HFF-Myc (cell line): ENCODE results near the gene DHCR7.

Experiments used
- DNase-seq: peaks from one replicate; pipeline ENCODE4 v3.0.0-alpha.2; 2011; ENCODE audit warnings: low read depth; ENCODE audit errors: extremely low read depth
- H3K4me3 ChIP-seq: replicated peaks from 2 replicates; pipeline ENCODE4 v1.5.1; 2011; ENCODE audit warnings: low read depth, mild to moderate bottlenecking, control low read depth, low read length
- TF ChIP-seq, protein P1 (sequence below): IDR thresholded peaks from 2 replicates; pipeline ENCODE4 v1.5.1; 2012; ENCODE audit warnings: mild to moderate bottlenecking, low read depth, low read length, control low read depth; ENCODE audit errors: missing control alignments

DHCR7 gene

DNA sequence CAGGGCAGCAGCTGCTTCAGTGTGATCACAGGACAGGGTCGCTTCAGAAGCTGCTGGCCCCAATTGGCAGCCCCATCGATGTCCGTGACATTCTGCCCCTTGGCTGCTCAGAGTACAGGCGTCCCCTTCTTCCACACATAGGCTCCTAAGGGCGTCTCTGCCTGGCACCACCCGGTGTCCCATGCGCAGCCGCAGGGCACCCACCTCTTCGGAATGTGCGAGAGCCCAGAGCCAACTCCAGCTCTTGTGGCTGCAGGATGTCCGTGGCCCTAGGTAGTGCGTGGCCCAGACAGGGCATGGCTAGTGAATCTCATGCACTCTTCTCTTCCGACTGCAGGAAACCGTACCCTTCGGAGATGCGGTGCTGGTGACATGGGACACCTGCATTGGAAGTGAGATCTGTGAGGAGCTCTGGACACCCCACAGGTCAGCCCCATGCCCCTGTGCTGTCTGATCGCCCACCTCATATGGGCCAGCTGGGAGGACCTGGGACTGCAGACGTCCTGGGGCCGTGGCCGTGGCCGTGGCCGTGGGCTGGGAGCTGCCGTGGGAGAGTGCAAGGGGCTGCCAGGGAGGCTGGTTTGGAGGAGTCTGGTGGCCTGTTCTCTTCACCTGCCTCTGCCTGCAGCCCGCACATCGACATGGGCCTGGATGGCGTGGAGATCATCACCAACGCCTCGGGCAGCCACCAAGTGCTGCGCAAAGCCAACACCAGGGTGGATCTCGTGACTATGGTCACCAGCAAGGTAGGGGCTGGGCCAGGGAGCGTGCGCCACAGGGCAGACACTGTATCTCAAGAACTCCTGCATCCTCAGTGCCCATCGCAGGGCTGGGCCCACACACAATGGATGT lies 25.0 kb upstream of the DHCR7 start:
- no peak for DNase-seq
- TF ChIP-seq, protein P1, sequence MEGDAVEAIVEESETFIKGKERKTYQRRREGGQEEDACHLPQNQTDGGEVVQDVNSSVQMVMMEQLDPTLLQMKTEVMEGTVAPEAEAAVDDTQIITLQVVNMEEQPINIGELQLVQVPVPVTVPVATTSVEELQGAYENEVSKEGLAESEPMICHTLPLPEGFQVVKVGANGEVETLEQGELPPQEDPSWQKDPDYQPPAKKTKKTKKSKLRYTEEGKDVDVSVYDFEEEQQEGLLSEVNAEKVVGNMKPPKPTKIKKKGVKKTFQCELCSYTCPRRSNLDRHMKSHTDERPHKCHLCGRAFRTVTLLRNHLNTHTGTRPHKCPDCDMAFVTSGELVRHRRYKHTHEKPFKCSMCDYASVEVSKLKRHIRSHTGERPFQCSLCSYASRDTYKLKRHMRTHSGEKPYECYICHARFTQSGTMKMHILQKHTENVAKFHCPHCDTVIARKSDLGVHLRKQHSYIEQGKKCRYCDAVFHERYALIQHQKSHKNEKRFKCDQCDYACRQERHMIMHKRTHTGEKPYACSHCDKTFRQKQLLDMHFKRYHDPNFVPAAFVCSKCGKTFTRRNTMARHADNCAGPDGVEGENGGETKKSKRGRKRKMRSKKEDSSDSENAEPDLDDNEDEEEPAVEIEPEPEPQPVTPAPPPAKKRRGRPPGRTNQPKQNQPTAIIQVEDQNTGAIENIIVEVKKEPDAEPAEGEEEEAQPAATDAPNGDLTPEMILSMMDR: no peak
- H3K4me3 ChIP-seq: no peak overlapping the region

DNA sequence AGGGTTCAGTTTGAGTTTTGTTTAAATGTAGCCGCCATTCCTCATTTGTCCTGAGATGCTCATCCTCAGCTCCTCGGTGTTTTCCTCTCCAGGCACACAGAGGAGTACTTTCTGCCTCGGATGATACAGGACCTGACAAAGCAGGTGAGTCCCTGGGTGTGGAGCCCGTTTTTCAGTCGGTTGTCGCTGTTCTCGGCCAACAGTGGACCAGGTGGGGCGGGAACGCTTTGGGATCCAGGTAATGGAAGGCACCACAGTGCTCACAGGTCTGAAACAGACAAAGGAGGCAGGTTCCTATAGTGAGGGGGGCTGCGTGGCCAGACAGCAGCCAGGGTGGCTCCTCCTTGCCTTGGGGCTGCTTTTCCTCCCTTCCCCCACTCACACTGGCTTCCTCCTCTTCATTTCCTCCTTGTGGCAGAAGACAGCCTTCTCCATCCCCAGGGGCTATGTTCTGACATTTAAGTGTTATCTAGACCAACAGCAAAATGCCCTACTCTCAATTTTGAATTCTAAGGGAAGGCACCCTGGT lies 24.2 kb upstream of the DHCR7 start:
- no peak for DNase-seq
- TF ChIP-seq, protein P1: no peak
- H3K4me3 ChIP-seq: no peak overlapping the region

DNA sequence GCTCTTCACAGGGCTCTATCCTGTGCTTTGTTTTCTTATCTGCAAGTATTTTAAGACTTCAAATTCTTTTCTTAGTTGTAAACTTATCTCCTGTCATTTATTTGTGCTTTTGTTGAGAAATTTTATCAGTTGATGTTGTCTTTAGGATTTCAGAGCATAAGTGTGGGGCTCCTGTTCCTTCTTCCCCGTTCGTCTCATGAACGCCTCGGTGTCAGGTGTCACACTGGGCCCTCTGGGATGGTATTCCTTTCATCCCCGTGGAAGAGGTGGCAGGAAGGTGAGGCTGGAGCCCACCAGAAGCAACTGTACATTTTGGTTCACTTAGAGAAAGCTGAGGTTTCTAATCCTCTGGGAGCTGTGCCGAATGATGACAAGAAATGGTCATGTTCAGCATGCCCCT lies 22.8 kb upstream of the DHCR7 start:
- no peak overlapping the region for H3K4me3 ChIP-seq
- DNase-seq: no peak
- TF ChIP-seq, protein P1: no peak

DNA sequence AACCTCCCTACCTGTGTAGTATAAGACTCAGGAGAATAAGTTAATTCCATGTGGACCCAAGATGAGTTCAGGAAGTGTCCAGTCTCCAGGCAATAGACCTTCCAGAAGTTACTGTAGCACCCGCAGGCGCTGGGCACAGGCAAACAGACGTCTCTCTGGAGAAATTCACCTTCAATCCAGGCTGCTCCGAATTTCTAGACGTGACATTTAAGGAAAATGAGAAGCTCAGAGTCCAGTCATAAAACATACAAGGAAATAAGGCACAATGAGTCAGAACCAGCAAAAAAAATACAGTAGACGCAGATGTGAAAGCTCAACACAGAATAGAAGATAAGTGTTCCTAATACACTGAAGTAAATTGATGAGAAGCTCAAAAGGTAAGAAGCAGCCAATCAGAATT lies 19.0 kb upstream of the DHCR7 start:
- TF ChIP-seq, protein P1: no peak
- no peak for DNase-seq
- H3K4me3 ChIP-seq: no peak overlapping the region

DNA sequence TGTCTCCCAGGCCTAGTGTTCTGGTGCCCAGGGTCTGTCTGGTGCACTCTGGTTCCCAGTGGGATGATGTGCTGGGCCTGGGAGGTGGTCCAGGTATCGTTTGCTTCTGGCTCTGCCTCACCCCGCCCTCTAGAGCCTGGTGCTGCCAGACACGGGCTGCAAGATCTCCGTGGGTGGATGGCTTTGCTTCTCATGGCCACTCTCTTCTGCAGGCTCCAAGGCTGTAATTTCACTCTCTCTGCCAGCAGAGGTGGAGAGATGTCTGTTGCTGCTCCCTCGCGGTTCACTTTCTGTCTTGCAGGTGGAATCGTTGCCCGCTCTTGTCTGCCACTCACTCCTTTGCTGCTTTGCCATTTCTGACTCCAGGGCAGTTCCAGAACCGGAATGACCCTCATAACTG lies 18.2 kb upstream of the DHCR7 start:
- H3K4me3 ChIP-seq: no peak overlapping the region
- TF ChIP-seq, protein P1: no peak
- no peak for DNase-seq

DNA sequence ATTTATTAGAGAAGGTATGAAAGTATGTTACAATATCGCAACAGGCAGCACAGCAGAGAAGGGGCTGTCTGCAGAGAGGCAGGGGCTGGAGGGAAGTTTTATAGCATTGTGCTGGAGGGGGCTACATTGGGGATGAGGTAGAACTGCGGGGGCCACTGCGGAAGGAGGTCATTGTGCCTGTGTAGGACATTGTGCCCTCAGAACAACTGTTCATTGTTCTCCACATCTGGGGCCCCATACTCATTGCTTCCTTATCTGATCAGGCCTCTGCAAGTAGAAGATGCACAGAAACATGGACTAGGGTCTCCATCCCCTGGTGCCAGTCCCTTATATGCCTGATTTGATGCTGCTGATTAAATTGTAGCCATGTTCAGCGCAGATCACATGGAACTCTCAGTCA lies 16.9 kb upstream of the DHCR7 start:
- TF ChIP-seq, protein P1: no peak
- no peak for DNase-seq
- H3K4me3 ChIP-seq: no peak overlapping the region
